ENCODE data around the gene PAX5. TPM values are rescaled to one million over a fixed set of nuclear protein-coding genes. Genes with fewer than 3 reads are reported as not detected.

Gene PAX5
- total and polyA plus RNA-seq, 2 of the 13 experiments (the other 11 are each of a cell fraction or from before 2014, with no cell fraction given): not detected

DNA sequence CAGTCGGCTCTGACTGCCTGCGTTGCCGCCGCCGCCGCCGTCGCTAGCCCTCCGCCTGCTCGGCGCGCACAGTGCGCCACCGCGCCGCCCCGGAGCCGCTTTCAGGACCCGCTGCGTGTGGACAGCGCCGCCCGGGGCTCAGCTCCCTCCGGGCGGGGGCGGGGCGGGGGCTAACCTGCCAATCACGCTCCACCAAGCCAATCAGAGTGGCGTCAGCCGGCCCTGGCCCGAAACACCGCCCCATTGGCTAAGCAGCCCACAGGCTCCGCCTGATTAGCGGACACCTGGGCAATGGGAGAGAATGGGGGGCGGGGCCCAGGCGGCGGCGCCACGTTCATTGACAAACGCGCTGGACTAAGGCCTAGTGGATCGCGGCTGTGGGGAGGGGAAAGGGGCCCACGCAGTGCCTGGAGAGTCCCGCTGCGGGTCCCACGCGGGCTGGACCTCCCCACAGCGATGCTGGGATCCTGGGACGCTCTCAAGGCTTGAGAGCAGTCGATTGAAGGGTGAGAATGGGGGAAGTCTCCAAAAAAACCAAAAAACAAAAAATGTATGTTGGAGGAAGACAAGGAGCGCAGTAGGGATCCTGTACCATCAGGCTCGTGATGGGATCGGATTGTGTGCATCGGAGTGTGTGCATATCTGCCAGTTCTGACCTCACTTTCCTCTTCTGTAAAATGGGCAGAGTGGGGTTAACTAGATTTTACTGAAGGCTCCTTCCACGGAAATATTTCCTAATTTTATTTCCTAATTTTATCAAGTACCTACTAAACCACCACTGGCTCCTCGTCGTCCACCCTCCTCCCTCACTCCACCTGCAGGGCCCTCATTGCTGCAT lies 6.3 kb downstream of the PAX5 start (continued):
- TF ChIP-seq ZNF7 (CRISPR knock-in tag; IDR thresholded peaks at IDR 0.05) (peak; percentile 50; the same call in 1 of the 2 replicates), PRMT3 (CRISPR knock-in tag; IDR thresholded peaks at IDR 0.05; ENCODE audit: borderline replicate concordance, low read depth) (peak; percentile 98), MTF1 (CRISPR knock-in tag; IDR thresholded peaks at IDR 0.05) (peak; percentile 90), ZNF644 (CRISPR knock-in tag; IDR thresholded peaks at IDR 0.05; ENCODE audit: low read depth) (peak; percentile 46; the same call in 1 of the 2 replicates), ZNF12 (CRISPR knock-in tag; IDR thresholded peaks at IDR 0.05) (peak; percentile 74; the same call in 1 of the 2 replicates), ZNF121 (CRISPR knock-in tag; IDR thresholded peaks at IDR 0.05) (peak; percentile 48), SP5 (CRISPR knock-in tag; IDR thresholded peaks at IDR 0.05; ENCODE audit: borderline replicate concordance, low read depth) (peak; percentile 75), SUZ12 (IDR thresholded peaks at IDR 0.05; ENCODE audit: low read depth, low read length) (no peak), ZNF543 (CRISPR knock-in tag; IDR thresholded peaks at IDR 0.05) (peak; percentile 62; the same call in 1 of the 2 replicates), ZNF546 (CRISPR knock-in tag; conservative IDR thresholded peaks at IDR 0.05) (peak; percentile 98), NR2C2 (CRISPR knock-in tag; IDR thresholded peaks at IDR 0.05; ENCODE audit: borderline replicate concordance) (no peak; the same call in 1 of the 2 replicates), CEBPB (IDR thresholded peaks at IDR 0.05; ENCODE audit: borderline replicate concordance, low read depth, low read length) (no peak), KAT8 (CRISPR knock-in tag; IDR thresholded peaks at IDR 0.05) (peak; percentile 76), ZNF589 (CRISPR knock-in tag; conservative IDR thresholded peaks at IDR 0.05) (peak; percentile 96), JUN (CRISPR knock-in tag; IDR thresholded peaks at IDR 0.05) (no peak)
- TF ChIP-seq, protein P1, sequence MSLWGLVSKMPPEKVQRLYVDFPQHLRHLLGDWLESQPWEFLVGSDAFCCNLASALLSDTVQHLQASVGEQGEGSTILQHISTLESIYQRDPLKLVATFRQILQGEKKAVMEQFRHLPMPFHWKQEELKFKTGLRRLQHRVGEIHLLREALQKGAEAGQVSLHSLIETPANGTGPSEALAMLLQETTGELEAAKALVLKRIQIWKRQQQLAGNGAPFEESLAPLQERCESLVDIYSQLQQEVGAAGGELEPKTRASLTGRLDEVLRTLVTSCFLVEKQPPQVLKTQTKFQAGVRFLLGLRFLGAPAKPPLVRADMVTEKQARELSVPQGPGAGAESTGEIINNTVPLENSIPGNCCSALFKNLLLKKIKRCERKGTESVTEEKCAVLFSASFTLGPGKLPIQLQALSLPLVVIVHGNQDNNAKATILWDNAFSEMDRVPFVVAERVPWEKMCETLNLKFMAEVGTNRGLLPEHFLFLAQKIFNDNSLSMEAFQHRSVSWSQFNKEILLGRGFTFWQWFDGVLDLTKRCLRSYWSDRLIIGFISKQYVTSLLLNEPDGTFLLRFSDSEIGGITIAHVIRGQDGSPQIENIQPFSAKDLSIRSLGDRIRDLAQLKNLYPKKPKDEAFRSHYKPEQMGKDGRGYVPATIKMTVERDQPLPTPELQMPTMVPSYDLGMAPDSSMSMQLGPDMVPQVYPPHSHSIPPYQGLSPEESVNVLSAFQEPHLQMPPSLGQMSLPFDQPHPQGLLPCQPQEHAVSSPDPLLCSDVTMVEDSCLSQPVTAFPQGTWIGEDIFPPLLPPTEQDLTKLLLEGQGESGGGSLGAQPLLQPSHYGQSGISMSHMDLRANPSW (CRISPR knock-in tag; IDR thresholded peaks at IDR 0.05; ENCODE audit: borderline replicate concordance): no peak
- TF ChIP-seq, protein P2, sequence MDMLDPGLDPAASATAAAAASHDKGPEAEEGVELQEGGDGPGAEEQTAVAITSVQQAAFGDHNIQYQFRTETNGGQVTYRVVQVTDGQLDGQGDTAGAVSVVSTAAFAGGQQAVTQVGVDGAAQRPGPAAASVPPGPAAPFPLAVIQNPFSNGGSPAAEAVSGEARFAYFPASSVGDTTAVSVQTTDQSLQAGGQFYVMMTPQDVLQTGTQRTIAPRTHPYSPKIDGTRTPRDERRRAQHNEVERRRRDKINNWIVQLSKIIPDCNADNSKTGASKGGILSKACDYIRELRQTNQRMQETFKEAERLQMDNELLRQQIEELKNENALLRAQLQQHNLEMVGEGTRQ (IDR thresholded peaks at IDR 0.05; ENCODE audit: low read depth, low read length): no peak
- TF ChIP-seq, protein P2 (CRISPR knock-in tag; IDR thresholded peaks at IDR 0.05; ENCODE audit: borderline replicate concordance): no peak
- TF ChIP-seq, protein P3, sequence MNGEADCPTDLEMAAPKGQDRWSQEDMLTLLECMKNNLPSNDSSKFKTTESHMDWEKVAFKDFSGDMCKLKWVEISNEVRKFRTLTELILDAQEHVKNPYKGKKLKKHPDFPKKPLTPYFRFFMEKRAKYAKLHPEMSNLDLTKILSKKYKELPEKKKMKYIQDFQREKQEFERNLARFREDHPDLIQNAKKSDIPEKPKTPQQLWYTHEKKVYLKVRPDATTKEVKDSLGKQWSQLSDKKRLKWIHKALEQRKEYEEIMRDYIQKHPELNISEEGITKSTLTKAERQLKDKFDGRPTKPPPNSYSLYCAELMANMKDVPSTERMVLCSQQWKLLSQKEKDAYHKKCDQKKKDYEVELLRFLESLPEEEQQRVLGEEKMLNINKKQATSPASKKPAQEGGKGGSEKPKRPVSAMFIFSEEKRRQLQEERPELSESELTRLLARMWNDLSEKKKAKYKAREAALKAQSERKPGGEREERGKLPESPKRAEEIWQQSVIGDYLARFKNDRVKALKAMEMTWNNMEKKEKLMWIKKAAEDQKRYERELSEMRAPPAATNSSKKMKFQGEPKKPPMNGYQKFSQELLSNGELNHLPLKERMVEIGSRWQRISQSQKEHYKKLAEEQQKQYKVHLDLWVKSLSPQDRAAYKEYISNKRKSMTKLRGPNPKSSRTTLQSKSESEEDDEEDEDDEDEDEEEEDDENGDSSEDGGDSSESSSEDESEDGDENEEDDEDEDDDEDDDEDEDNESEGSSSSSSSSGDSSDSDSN (CRISPR knock-in tag; IDR thresholded peaks at IDR 0.05): peak; percentile 73; the same call in 1 of the 2 replicates
- TF ChIP-seq, protein P4, sequence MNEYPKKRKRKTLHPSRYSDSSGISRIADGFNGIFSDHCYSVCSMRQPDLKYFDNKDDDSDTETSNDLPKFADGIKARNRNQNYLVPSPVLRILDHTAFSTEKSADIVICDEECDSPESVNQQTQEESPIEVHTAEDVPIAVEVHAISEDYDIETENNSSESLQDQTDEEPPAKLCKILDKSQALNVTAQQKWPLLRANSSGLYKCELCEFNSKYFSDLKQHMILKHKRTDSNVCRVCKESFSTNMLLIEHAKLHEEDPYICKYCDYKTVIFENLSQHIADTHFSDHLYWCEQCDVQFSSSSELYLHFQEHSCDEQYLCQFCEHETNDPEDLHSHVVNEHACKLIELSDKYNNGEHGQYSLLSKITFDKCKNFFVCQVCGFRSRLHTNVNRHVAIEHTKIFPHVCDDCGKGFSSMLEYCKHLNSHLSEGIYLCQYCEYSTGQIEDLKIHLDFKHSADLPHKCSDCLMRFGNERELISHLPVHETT (CRISPR knock-in tag; conservative IDR thresholded peaks at IDR 0.05): peak; percentile 86

Measured in HepG2 (cell line).